MM.1S (cell line): ENCODE measurements around the gene ZNF410.

Experiments
- DNase-seq: peaks from one replicate; pipeline ENCODE4 v3.0.0-alpha.2; 2015
- H2AFZ ChIP-seq: fragments of 300-600 bp; sonication (generic); 2 replicates; pipeline ENCODE4 v1.6.0; 2016; ENCODE audit warnings: antibody characterized with exemption, low read length
- H3F3A ChIP-seq: fragments of 300-600 bp; sonication (generic); 2 replicates; pipeline ENCODE4 v1.6.1; 2016; ENCODE audit warnings: mild to moderate bottlenecking, antibody characterized with exemption, low read length, moderate library complexity, mixed read lengths; ENCODE audit not compliant: insufficient read depth
- H3K27ac ChIP-seq: fragments of 300-600 bp; sonication (generic); 2 replicates; pipeline ENCODE4 v1.5.1; 2016; ENCODE audit warnings: mild to moderate bottlenecking, low read length
- H3K27me3 ChIP-seq: fragments of 300-600 bp; sonication (generic); replicated peaks from 2 replicates; pipeline ENCODE4 v1.6.0; 2016; ENCODE audit warnings: low read length; ENCODE audit not compliant: insufficient read depth
- H3K36me3 ChIP-seq: fragments of 300-600 bp; sonication (generic); replicated peaks from 2 replicates; pipeline ENCODE4 v1.6.1; 2016; ENCODE audit warnings: mild to moderate bottlenecking, low read length, mixed read lengths; ENCODE audit not compliant: insufficient read depth
- H3K4me1 ChIP-seq: fragments of 300-600 bp; sonication (generic); 2 replicates; pipeline ENCODE4 v1.6.1; 2016; ENCODE audit warnings: low read length, mixed read lengths
- H3K4me2 ChIP-seq: fragments of 300-600 bp; sonication (generic); 2 replicates; pipeline ENCODE4 v1.6.0; 2016; ENCODE audit warnings: low read depth, low read length
- H3K4me3 ChIP-seq: fragments of 300-600 bp; sonication (generic); 2 replicates; pipeline ENCODE4 v1.5.1; 2016; ENCODE audit warnings: low read length, mixed read lengths
- H3K79me2 ChIP-seq: fragments of 300-600 bp; sonication (generic); 2 replicates; pipeline ENCODE4 v1.6.1; 2016; ENCODE audit warnings: mixed run types, low read length, mixed read lengths
- H3K9ac ChIP-seq: fragments of 300-600 bp; sonication (generic); 2 replicates; pipeline ENCODE4 v1.6.1; 2016; ENCODE audit warnings: low read length, mixed read lengths
- H3K9me2 ChIP-seq: fragments of 300-600 bp; sonication (generic); replicated peaks from 2 replicates; pipeline ENCODE4 v1.6.1; 2016; ENCODE audit warnings: mild to moderate bottlenecking, low read length, mixed read lengths; ENCODE audit not compliant: insufficient read depth
- H3K9me3 ChIP-seq: fragments of 300-600 bp; sonication (generic); replicated peaks from 2 replicates; pipeline ENCODE4 v1.6.1; 2016; ENCODE audit warnings: mild to moderate bottlenecking, low read length, mixed read lengths; ENCODE audit not compliant: insufficient read depth
- H4K20me1 ChIP-seq: fragments of 300-600 bp; sonication (generic); 2 replicates; pipeline ENCODE4 v1.6.1; 2016; ENCODE audit warnings: mild to moderate bottlenecking, low read length, moderate library complexity, mixed read lengths; ENCODE audit not compliant: insufficient read depth
- EZH2 ChIP-seq: fragments of 300-600 bp; sonication (generic); optimal IDR thresholded peaks from 2 replicates; pipeline ENCODE3; 2017; ENCODE audit warnings: low read depth, mild to moderate bottlenecking, antibody characterized with exemption, low read length, mixed read lengths
- EZH2phosphoT487 ChIP-seq: fragments of 300-600 bp; sonication (generic); IDR thresholded peaks from 2 replicates; pipeline ENCODE4 v1.6.1; 2018; ENCODE audit warnings: antibody characterized with exemption, low read length
- TF ChIP-seq, protein P1 (sequence below): fragments of 300-600 bp; sonication (generic); IDR thresholded peaks from 2 replicates; pipeline ENCODE4 v1.5.1; 2016; ENCODE audit warnings: antibody characterized with exemption, low read length, mixed read lengths

Gene ZNF410

GRCh38 chr14:73953731-73954130 lies 67.1 kb downstream of the ZNF410 start:
- no peaks in the 10 kb centered on the region for H4K20me1 ChIP-seq
- H3K9me2 ChIP-seq, result no peaks in the 10 kb centered on the region
- H3K9ac ChIP-seq, result no peak overlapping the region
- H3K4me2 ChIP-seq, result no peak overlapping the region
- no peaks in the 10 kb centered on the region for H3K79me2 ChIP-seq
- H3K36me3 ChIP-seq, result no peaks in the 10 kb centered on the region
- no peaks in the 10 kb centered on the region for H3K27me3 ChIP-seq
- no peak overlapping the region for H3K27ac ChIP-seq
- DNase-seq, result no peak
- H3K9me3 ChIP-seq, result no peaks in the 10 kb centered on the region
- H3K4me3 ChIP-seq, result no peak overlapping the region
- H3F3A ChIP-seq, result peaks cover 4% of the 10 kb centered on the region; the same call in 1 of the 2 replicates
- H3K4me1 ChIP-seq, result no peaks in the 10 kb centered on the region
- TF ChIP-seq EZH2phosphoT487 (no peak), EZH2 (no peak)
- TF ChIP-seq, protein P1, sequence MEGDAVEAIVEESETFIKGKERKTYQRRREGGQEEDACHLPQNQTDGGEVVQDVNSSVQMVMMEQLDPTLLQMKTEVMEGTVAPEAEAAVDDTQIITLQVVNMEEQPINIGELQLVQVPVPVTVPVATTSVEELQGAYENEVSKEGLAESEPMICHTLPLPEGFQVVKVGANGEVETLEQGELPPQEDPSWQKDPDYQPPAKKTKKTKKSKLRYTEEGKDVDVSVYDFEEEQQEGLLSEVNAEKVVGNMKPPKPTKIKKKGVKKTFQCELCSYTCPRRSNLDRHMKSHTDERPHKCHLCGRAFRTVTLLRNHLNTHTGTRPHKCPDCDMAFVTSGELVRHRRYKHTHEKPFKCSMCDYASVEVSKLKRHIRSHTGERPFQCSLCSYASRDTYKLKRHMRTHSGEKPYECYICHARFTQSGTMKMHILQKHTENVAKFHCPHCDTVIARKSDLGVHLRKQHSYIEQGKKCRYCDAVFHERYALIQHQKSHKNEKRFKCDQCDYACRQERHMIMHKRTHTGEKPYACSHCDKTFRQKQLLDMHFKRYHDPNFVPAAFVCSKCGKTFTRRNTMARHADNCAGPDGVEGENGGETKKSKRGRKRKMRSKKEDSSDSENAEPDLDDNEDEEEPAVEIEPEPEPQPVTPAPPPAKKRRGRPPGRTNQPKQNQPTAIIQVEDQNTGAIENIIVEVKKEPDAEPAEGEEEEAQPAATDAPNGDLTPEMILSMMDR, result no peak
- H2AFZ ChIP-seq, result no peak overlapping the region

- Histone ChIP-seq H3K4me2 (no peak overlapping the region), H3K36me3 (no peaks in the 10 kb centered on the region), H3K9ac (no peak overlapping the region), H3K9me3 (no peaks in the 10 kb centered on the region), H3K4me1 (no peaks in the 10 kb centered on the region), H3F3A (no peaks in the 10 kb centered on the region), H2AFZ (no peak overlapping the region), H4K20me1 (no peaks in the 10 kb centered on the region), H3K9me2 (no peaks in the 10 kb centered on the region), H3K79me2 (no peaks in the 10 kb centered on the region), H3K27me3 (no peaks in the 10 kb centered on the region), H3K27ac (no peak overlapping the region), H3K4me3 (no peak overlapping the region)
- TF ChIP-seq EZH2 (no peak), EZH2phosphoT487 (no peak)
- TF ChIP-seq, protein P1, result no peak
- DNase-seq, result no peak
Measured at GRCh38 chr14:73955674-73956073, 69.0 kb downstream of the ZNF410 start.

- Histone ChIP-seq H3F3A (no peaks in the 10 kb centered on the region), H3K36me3 (no peaks in the 10 kb centered on the region), H3K4me1 (no peaks in the 10 kb centered on the region), H4K20me1 (no peaks in the 10 kb centered on the region), H3K4me3 (no peak overlapping the region), H2AFZ (no peak overlapping the region), H3K9me2 (no peaks in the 10 kb centered on the region), H3K79me2 (no peaks in the 10 kb centered on the region), H3K9ac (no peak overlapping the region), H3K27ac (no peak overlapping the region), H3K4me2 (no peak overlapping the region), H3K9me3 (no peaks in the 10 kb centered on the region), H3K27me3 (no peaks in the 10 kb centered on the region)
- TF ChIP-seq EZH2phosphoT487 (no peak), EZH2 (no peak)
- TF ChIP-seq, protein P1, result no peak
- DNase-seq, result no peak
Measured at GRCh38 chr14:73958591-73958990, 71.9 kb downstream of the ZNF410 start.
